Measurements from ENCODE around the gene CADM4. TPM values are rescaled to one million over a fixed set of nuclear protein-coding genes. Genes with fewer than 3 reads are reported as not detected.
"Not testable (repeated sequence)": the region's sequence is repeated elsewhere in the genome, so short reads cannot be mapped to it uniquely, and the experiment has no call there.

The CADM4 gene
- total RNA-seq, 1 donor from 2014 or later, result 10.5 TPM

DNA sequence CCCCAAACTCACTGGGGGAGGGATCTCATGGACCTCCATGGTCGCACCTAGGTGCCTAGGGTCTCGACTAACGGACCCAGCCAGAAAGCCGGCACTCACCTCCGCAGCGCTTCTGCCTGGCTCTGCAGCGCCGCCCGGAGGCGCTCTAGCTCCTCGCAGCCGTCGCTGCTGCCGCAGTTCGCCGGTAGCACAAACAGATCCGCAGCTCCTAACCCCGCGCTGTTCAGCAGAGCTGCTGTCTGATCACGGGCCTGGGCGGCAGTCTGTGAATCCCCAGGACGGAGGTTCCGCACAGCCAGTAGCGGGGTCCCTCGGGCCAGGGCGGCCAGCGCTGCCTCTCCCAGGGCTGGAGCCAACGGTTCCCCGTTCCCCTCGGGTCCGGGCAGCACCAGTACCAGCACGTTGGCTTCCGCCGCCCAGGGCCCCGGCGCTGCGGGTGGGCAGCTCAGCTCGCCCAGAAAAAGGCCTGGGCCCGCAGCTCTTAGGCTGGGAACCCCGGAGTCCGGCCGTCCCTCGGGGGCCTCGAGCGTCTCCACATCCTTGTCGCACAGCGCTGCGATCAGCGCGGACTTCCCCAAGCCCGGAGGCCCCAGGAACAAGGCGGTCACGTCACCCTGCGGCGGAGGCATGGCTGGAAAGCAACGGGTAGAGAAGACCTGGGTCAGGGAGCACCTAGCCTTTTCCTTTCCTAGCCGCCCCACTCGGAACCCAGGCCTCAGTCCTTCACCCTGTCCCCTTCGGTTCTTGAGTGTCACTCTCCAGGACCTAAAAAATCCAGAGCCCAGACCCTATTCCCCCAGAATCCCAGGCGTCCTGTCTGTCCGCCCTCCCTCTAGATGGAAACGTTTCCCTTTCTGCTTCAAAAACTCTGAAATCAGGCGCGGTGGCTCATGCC, 44.7 kb downstream of the CADM4 start:
- DNase-seq (peak; percentile 57), ATAC-seq (peak; percentile 2)
- intact Hi-C loops (cut with micrococcal nuclease), result no loop called here

DNA sequence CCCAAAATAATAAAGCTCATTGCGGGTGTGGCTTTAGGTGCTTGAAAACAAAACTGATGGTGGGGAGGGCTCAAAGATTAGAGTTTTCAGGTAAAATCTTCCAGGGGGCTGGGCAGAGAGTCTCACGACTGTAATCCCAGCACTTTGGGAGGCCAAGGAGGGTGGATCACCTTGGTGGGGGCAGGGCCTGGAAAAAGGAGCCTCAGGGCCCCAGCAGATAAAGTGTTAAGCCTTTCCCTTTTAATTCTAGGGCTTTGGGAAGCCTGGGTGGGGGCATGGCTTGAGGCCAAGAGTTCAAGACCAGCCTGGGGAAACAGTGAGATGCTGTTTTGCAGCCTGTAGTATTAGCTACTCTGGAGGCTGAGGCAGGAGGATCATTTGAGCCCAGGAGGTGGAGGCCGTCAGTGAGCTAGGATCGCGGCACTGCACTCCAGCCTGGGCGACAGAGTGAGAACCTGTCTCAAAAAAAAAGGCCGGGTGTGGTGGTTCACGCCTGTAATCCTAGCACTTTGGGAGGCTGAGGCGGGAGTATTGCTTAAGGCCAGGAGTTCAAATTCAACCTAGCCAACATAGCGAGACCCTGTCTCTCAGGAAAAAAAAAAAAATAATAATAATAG, 45.5 kb downstream of the CADM4 start:
- ATAC-seq (no peak), DNase-seq (no peak)
- intact Hi-C loops (cut with micrococcal nuclease), result no loop called here

DNA sequence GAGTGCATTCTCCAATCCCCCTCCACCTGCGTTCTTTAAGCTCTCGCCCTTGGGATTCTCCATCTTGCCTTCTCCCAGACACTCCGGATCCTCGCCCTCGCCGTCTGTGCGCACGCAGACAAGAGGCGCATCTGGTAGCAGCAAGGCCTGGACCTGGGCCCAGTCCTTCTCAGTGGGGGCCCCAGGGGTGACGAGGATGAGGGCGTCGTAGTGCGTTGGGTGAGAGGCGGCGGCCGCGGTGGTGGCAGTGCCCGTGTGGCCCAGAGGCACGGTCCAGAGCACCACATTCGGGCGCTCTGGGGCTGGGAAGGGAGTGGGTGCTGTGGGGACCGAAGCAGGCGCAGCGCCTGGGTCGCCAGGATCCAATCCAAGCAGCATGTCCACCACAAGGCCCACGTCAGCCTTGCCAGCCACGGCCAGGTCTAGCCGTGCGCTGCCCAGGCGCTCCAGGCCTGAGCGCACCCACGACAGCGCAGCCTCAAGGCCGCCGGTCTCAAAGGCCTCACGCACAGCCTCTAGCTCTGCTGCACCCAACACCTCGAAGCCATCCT, 46.8 kb downstream of the CADM4 start:
- intact Hi-C loops (cut with micrococcal nuclease), result no loop called here
- ATAC-seq (no peak), DNase-seq (no peak)

DNA sequence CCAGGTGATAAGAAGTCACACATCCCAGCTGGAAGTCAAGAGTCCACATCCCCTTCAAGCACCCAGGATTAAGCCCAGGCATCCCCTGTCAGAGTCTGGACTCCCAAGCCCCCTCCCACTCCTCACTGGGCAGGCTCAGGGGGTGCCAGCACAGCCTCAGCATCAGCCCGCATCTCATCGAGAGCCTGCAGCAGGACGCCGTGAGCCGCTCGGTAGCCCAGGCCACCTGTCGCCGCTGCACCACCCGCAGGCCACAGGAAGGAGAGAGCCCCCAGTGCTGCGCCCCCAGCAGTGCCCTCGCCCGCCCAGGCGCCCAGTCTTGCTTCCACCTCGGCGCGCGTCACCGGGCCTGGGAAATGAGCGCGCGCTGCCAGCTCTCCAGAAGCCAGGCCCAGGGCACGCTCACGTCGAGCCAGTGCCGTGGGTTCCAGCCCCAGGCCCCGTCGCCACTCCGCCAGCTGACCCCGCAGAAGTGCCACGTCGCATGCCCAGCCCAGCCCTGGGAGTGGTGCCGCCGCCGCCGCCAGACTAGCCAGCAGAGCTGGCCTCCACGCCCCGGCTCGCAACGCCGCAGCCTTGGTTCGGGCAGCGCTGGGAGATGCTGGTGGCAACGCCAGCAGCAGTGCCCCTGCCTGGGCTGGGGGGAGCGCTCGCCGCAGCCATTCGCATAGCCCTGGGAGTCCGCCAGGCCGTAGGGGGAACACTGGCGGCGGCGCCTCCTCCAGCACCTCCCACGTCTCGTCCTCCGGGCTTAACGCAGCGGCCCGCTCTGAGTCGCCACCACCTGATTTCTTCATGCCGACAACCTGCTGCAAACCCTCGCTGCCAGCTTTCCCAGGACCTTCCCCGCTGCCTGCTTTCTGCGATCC, 47.5 kb downstream of the CADM4 start:
- DNase-seq (no peak), ATAC-seq (no peak)
- intact Hi-C loops (cut with micrococcal nuclease), result no loop called here

DNA sequence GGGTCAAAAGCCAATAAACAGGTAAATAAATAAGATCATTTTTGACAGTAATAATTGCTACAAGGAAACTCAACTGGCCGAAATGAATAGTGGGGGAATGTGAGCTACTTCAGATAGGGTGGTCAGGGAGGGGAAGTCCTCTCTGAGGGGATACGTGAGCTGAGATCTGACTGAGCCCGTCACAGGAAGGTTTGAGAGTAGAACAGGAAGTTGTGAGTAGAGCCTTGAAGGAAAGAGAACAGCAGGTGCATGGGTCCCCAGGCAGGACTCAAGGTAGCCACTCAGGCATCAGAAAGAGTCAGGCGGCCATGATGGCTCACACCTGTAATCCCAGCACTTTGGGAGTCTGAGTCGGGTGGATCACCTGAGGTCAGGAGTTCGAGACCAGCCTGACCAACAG, 50.0 kb downstream of the CADM4 start:
- intact Hi-C loops (cut with micrococcal nuclease), result no loop called here
- no peak for DNase-seq
- ATAC-seq, result no peak

DNA sequence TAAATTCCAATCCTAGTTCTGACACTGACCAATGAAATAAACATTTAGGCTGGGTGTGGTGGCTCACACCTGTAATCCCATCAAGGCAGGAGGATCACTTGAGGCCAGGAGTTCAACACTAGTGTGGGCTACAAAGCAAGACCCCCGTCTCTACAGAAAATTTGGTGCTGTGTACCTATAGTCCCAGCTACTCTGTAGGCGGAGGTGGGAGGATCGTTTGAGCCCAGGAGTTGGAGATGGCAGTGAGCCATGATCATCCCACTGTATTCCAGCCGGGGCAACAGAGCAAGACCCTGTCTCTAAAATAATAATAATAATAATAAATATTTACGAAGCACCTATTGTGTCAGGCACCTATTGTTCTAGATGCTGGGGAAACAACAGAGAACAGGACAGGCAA, 50.4 kb downstream of the CADM4 start:
- intact Hi-C loops (cut with micrococcal nuclease), result no loop called here
- DNase-seq, result no peak
- no peak for ATAC-seq

DNA sequence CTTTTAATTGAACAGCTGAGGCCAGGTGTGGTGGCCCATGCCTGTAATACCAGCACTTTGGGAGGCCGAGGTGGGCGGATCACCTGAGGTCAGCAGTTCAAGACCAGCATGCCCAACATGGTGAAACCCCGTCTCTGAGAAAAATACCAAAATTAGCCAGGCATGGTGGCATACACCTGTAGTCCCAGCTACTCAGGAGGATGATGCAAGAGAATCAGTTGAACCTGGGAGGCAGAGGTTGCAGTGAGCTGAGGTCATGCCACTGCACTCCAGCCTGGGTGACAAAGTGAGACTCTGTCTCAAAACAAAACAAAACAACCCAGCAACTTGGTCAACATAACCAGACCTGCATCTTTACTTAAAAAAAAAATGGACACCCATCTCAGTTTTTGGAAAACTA, 52.6 kb downstream of the CADM4 start:
- intact Hi-C loops (cut with micrococcal nuclease); ATAC-seq; DNase-seq: not testable (repeated sequence)

DNA sequence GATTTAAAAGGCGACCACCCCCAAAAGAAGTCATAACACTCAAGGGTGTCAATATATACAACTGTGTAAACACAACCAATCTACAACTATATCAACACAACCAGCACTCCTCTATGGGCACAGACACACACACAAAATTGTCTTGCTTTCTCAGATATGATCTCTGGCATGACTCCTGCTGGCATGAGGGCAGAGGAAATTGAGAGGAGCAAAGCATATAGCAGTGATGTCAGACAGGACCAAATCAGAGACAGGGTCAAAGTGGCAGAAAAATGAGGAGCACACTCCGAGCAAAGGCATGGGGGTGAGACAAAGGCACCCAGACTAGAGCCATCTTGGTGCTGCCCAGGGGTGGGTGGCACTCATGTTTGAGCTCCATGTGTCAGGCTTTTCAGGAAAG, 53.3 kb downstream of the CADM4 start:
- DNase-seq, result no peak
- intact Hi-C loops (cut with micrococcal nuclease), result no loop called here
- ATAC-seq, result no peak

DNA sequence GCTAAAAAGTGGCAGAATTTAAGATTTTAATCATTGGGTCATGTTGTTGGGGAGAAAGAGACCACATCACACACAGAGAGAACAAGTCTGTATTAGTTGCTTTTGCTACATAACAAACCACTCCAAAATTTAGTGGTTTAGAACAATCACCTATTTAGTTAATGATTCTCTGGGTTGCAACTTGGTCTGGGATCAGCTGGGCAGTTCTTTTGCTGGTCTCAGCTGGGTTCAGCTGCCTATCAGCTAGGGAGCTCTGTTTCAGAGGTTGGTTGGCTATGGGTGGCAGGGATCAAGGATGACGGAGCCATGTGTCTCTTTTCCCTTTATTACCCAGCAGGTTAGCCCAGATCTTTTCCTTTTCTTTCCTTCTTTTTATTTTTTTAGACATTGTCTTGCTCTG, 55.2 kb downstream of the CADM4 start:
- intact Hi-C loops (cut with micrococcal nuclease), result no loop called here
- DNase-seq (no peak), ATAC-seq (no peak)

DNA sequence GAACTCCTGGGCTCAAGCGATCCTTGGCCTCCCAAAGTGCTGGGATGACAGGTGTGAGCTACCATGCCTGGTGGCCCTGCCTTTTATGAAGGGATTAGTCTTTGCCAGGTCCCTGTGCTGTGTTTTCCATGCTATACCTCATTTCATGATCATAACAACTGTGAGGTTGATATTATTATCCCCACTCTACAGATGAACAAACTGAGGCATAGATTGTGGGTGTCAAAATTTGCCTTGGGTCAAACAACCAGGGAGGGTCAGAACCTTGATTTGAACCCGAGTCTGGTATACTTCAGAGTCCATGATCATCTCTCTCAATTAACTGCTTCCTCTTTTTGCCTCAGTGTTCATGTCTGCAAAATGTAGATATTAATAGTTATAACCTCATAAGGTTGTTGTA, 57.2 kb downstream of the CADM4 start:
- intact Hi-C loops (cut with micrococcal nuclease), result no loop called here
- ATAC-seq, result no peak
- DNase-seq, result no peak

DNA sequence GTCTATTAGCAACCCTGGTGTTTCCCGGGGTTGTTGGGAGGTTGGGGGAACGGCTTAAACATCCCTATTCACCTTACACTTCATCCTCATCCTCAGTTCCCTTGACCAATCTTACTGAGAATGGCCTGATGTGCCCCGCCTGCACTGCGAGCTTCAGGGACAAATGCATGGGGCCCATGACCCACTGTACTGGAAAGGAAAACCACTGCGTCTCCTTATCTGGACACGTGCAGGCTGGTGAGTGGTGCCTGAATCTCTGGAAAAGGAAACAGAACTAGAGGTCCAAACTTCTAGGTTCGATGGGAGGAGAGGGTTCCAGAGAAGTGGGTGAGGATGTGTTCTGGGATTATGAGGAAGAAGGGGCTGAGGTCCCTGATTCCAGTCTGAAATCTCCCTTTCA, 58.2 kb downstream of the CADM4 start:
- intact Hi-C loops (cut with micrococcal nuclease), result no loop called here
- DNase-seq (no peak), ATAC-seq (no peak)

DNA sequence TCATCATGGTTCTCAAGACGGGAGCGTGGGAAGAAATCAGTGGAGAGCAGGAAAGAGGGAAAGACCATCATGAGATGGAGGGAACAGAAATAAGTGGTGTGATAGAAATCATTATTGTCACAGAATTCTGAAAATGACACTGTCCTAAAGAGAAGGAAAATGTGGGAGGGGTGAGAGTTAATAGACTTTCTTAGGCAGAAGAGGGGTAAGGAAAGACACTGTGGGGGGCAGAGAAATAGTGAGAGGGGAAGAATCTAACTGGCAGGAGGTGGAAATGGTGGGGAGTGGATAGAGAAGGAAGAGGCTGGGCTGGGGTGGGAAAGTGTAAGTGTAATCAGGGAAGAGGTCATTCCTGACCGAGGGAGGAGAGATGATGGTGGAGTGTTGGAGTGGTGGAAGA, 60.9 kb downstream of the CADM4 start:
- intact Hi-C loops (cut with micrococcal nuclease), result no loop called here
- DNase-seq (no peak), ATAC-seq (no peak)

DNA sequence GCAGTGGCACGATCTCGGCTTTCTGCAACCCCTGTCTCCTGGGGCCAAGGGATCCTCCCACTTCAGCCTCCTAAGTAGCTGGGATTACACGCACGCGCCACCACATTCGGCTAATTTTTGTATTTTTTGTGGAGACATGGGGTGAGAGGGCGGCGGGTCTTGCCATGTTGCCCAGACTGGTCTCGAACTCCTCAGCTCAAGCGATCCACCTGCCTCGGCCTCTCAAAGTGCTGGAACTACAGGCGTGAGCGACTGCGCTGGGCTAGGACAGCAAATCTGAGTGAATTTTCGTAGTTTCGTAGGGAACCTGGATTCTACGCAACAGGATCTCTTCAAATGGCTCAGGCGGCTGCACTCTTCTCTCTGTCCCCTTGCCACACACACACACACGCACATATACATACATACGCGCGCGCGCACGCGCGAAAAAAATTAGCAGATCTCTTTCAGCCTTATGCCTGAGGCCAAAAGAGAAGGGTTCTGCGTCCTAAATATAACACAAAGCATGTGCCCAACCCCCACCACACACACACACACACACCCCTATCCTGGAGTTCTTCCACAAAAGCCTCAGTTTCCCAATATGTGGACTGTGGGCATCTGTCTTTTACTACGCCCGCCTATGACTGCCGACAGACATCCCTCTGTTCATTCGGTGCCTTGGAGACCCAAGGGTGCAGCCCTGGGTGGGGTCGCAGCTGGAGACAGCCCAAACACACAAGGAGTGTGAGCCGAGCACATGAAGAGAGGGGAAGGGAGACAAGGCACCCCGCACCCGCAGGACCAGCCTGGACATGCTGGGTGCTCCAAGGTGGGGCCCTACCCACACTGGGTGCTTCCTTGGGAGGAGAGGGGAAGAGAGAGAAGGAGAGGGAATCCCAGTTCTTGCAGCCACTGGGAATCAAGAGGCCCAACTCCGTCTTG, 63.4 kb downstream of the CADM4 start:
- intact Hi-C loops (cut with micrococcal nuclease), result no loop called here
- DNase-seq (no peak), ATAC-seq (peak; percentile 1)

DNA sequence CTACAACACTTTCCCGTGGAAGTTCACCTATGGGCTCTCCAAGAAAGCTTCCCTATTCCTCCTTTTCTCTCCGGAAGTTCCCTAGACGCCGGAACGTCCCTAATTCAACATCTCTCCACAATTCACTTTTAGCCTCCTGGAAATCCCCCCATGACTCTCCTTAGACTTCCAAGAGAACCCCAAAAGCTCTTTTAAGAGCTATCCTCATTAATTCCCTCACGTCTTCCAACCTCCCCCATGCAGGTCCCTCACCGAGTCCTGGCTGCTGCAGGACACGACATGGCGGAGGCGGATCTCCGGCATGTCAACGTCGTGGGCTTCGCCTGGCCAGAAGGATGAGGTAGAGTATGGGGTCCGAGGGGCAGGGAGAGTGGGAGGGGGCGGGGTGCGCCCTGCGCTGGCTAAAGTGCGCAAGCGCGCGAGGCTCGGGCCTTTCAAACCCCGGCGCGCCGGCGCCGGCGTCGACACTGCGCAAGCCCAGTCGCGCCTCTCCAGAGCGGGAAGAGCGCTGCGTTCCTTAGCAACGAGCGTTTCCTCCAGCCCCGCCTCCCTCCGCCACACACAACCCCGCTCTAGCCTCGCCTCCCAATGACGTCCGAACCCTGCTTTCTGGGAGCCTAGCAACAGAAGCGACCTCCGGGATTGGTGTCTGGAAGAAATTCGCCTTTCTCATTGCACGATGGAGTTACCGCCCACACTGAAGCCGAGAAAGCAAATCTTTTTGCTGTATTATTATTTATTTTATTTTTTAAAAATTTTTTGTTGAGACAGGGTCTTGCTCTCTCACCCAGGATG, 64.3 kb downstream of the CADM4 start, which contains the start of the genes PINLYP and XRCC1:
Gene PINLYP (plus strand): TSS at position 646 of the 795 bp plus-strand sequence. CDS start 1,391 bp downstream, outside the sequence.
Gene XRCC1 (minus strand): TSS at position 372 of the 795 bp plus-strand sequence. CDS start 69 bp downstream, at position 303.
- peak; percentile 99 for ATAC-seq
- intact Hi-C loops (cut with micrococcal nuclease), result no loop called here
- peak; percentile 98 for DNase-seq

DNA sequence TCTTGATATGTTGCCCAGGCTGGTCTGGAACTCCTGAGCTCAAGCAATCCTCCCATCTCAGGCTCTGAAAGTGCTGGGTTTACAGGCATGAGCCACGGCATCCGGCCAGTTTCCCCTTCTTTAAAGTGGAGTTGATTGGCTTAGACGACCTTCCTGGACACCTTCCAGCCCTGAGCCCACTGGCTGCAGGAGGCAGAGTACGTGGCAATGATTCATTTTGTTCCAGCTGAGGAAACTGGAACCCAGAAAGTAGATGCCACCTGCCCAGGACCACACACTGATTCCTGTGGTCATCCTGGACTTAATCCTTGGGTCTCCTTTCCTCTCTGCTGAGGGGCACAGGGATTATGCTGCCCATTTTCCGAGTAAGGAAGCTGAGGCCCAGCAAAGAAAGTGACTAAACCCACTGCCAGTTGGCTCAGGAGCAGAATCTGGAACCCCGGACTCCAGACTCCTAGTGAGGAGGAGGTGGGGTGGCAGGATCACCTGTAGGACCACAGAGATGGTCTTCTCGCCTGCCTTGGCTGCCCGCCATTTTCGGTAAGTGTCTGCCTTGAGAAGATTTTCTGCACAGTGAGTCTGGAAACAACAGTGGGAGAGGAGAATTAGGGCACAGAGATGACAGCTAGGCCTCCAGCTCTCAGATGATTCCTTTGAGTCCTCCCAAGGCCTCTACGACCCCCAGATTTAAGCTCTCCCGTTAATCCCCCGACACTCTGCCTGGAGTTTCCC, 65.1 kb downstream of the CADM4 start:
- no peak for ATAC-seq
- DNase-seq, result no peak
- intact Hi-C loops (cut with micrococcal nuclease), result no loop called here
